HepG2 (cell line): ENCODE measurements around the gene OGFR. TPM values are rescaled to one million over a fixed set of nuclear protein-coding genes. Genes with fewer than 3 reads are reported as not detected.

Experiments
- ATAD3A ChIP-seq: sonication (generic); formaldehyde crosslinking; IDR thresholded peaks from 2 replicates; pipeline ENCODE4 v1.4.0; 2020; ENCODE audit warnings: missing genetic modification reagents
- BRCA1 ChIP-seq: sonication (generic); formaldehyde crosslinking; IDR thresholded peaks from 2 replicates; pipeline ENCODE4 v1.4.0; 2020; ENCODE audit warnings: missing genetic modification reagents
- CREB3 ChIP-seq: sonication (generic); formaldehyde crosslinking; IDR thresholded peaks from 2 replicates; pipeline ENCODE4 v1.5.0; 2020; ENCODE audit warnings: missing genetic modification reagents
- GABPA ChIP-seq, 2 experiments: IDR thresholded peaks; 2 replicates each; pipeline ENCODE4 v1.6.1; 2011 to 2016; ENCODE audit warnings: low read depth in 2 of 2, low read length in 1 of 2, missing biosample characterization in 1 of 2, missing genetic modification characterization in 1 of 2
- GATAD2A ChIP-seq: IDR thresholded peaks from 2 replicates; pipeline ENCODE4 v1.6.1; 2016
- IRX3 ChIP-seq: sonication (generic); formaldehyde crosslinking; IDR thresholded peaks from 2 replicates; pipeline ENCODE4 v1.8.1; 2023; ENCODE audit warnings: mild to moderate bottlenecking, low read depth, missing genetic modification reagents, borderline replicate concordance
- KAT2B ChIP-seq: fragments of 150-350 bp; IDR thresholded peaks from 2 replicates; pipeline ENCODE4 v1.6.1; 2014; ENCODE audit warnings: low read depth, low read length, borderline replicate concordance
- LBX2 ChIP-seq: sonication (generic); formaldehyde crosslinking; IDR thresholded peaks from 2 replicates; pipeline ENCODE4 v1.5.0; 2020; ENCODE audit warnings: missing genetic modification reagents, mild to moderate bottlenecking, borderline replicate concordance
- MATR3 ChIP-seq: sonication (generic); formaldehyde crosslinking; IDR thresholded peaks from 2 replicates; pipeline ENCODE4 v1.4.0; 2020; ENCODE audit warnings: missing genetic modification reagents
- NFRKB ChIP-seq: fragments of 450-650 bp; IDR thresholded peaks from 2 replicates; pipeline ENCODE4 v1.6.1; 2017
- NFYC ChIP-seq: IDR thresholded peaks from 2 replicates; pipeline ENCODE4 v1.6.1; 2016; ENCODE audit warnings: missing genetic modification reagents, missing compliant biosample characterization
- SP140L ChIP-seq: sonication (generic); formaldehyde crosslinking; IDR thresholded peaks from 2 replicates; pipeline ENCODE4 v1.4.0; 2020; ENCODE audit warnings: missing genetic modification reagents, borderline replicate concordance
- SRSF9 ChIP-seq: fragments of 200-400 bp; formaldehyde crosslinking; IDR thresholded peaks from 2 replicates; pipeline ENCODE4 v1.6.1; 2018; ENCODE audit warnings: borderline replicate concordance, mild to moderate bottlenecking, low read depth, low read length; ENCODE audit not compliant: insufficient read depth, poor library complexity, severe bottlenecking
- TBL1XR1 ChIP-seq: fragments of 150-350 bp; IDR thresholded peaks from 2 replicates; pipeline ENCODE4 v1.6.1; 2014; ENCODE audit warnings: borderline replicate concordance, low read length; ENCODE audit not compliant: partially characterized antibody
- ZBTB38 ChIP-seq: sonication (generic); formaldehyde crosslinking; IDR thresholded peaks from 2 replicates; pipeline ENCODE4 v1.5.1; 2020; ENCODE audit warnings: mild to moderate bottlenecking, missing genetic modification reagents
- ZNF124 ChIP-seq: sonication (generic); formaldehyde crosslinking; IDR thresholded peaks from 2 replicates; pipeline ENCODE4 v1.4.0; 2020; ENCODE audit warnings: missing genetic modification reagents
- ZNF414 ChIP-seq: sonication (generic); formaldehyde crosslinking; IDR thresholded peaks from 2 replicates; pipeline ENCODE4 v1.5.0; 2020; ENCODE audit warnings: missing genetic modification reagents
- ZNF451 ChIP-seq: sonication (generic); formaldehyde crosslinking; IDR thresholded peaks from 2 replicates; pipeline ENCODE4 v1.5.0; 2020; ENCODE audit warnings: mild to moderate bottlenecking, missing genetic modification reagents
- ZNF512B ChIP-seq: sonication (generic); formaldehyde crosslinking; IDR thresholded peaks from 2 replicates; pipeline ENCODE4 v1.5.1; 2020; ENCODE audit warnings: missing genetic modification reagents, mild to moderate bottlenecking, borderline replicate concordance
- ZNF543 ChIP-seq: sonication (generic); formaldehyde crosslinking; IDR thresholded peaks from 2 replicates; pipeline ENCODE4 v1.4.0; 2020; ENCODE audit warnings: mild to moderate bottlenecking, missing genetic modification reagents
- ZNF556 ChIP-seq: sonication (generic); formaldehyde crosslinking; IDR thresholded peaks from 2 replicates; pipeline ENCODE4 v1.4.0; 2020; ENCODE audit warnings: mild to moderate bottlenecking, missing genetic modification reagents, borderline replicate concordance
- ZNF792 ChIP-seq: IDR thresholded peaks from 2 replicates; pipeline ENCODE4 v1.6.1; 2016
- ZSCAN29 ChIP-seq: sonication (generic); formaldehyde crosslinking; conservative IDR thresholded peaks from 2 replicates; pipeline ENCODE4 v1.4.0; 2020; ENCODE audit warnings: mild to moderate bottlenecking, missing genetic modification reagents
- polyA plus RNA-seq, 8 experiments: library from polyadenylated mRNA; depleted of rRNA in 3 of 8; stranded (reverse) in 7 of 8; unstranded in 1 of 8; fragments of >200 nt; fragmentation: Illumina TruSeq in 4 of 8; extraction: Trizol in 4 of 8; gene quantifications; 2 replicates each; pipeline versions ENCODE4 v1.2.1 to v1.2.3, GENCODE V29; 2011 to 2016; ENCODE audit warnings: low read depth in 4 of 8, missing spikeins in 1 of 8, mixed read lengths in 1 of 8; ENCODE audit not compliant: insufficient read depth in 1 of 8
- total RNA-seq, 5 experiments: library from RNA; depleted of rRNA; stranded (reverse); fragments of >200 nt; fragmentation: Illumina TruSeq; extraction: Trizol; gene quantifications; 2 replicates each; pipeline ENCODE4 v1.2.3, GENCODE V29; 2016; ENCODE audit warnings: low read depth in 1 of 5

The OGFR gene
- total and polyA plus RNA-seq, 2 of the 13 experiments (the other 11 are each of a cell fraction or from before 2014, with no cell fraction given) = 47.7 to 81.8 TPM

- TF ChIP-seq ZNF512B (CRISPR knock-in tag) = no peak
- TF ChIP-seq GATAD2A (CRISPR knock-in tag) = peak; percentile 95
- TF ChIP-seq ZNF556 = peak; percentile 73; the same call in 1 of the 2 replicates
- TF ChIP-seq KAT2B = no peak
- TF ChIP-seq ZNF124 (CRISPR knock-in tag) = peak; percentile 89; the same call in 1 of the 2 replicates
- TF ChIP-seq TBL1XR1 = no peak
- no peak for TF ChIP-seq MATR3 (CRISPR knock-in tag)
- 0 out of 2 replicates have a peak, but pooled peaks have one; percentile 51 for TF ChIP-seq ZNF451 (CRISPR knock-in tag)
- no peak for TF ChIP-seq NFRKB
- TF ChIP-seq SRSF9 = no peak
- no peak for TF ChIP-seq IRX3 (CRISPR knock-in tag)
- TF ChIP-seq ATAD3A (CRISPR knock-in tag) = no peak
- TF ChIP-seq BRCA1 = peak; percentile 94
- TF ChIP-seq LBX2 (CRISPR knock-in tag) = peak; percentile 76; the same call in 1 of the 2 replicates
- TF ChIP-seq NFYC = 0 out of 2 replicates have a peak, but pooled peaks have one; percentile 9
- TF ChIP-seq ZNF543 (CRISPR knock-in tag) = peak; percentile 49; the same call in 1 of the 2 replicates
- peak; percentile 94 for TF ChIP-seq ZBTB38 (CRISPR knock-in tag)
- peak; percentile 77; the same call in 1 of the 2 replicates for TF ChIP-seq CREB3 (CRISPR knock-in tag)
- no peak for TF ChIP-seq ZNF792 (CRISPR knock-in tag)
- no peak for TF ChIP-seq GABPA (IDR thresholded peaks at IDR 0.05; ENCODE audit: low read depth, low read length)
- TF ChIP-seq GABPA (CRISPR knock-in tag; IDR thresholded peaks at IDR 0.05; ENCODE audit: low read depth) = peak; percentile 75
- peak; percentile 90 for TF ChIP-seq ZNF414 (CRISPR knock-in tag)
- TF ChIP-seq SP140L (CRISPR knock-in tag) = no peak
- peak; percentile 92 for TF ChIP-seq ZSCAN29
Measured at GRCh38 chr20:62805711-62806382, 1.2 kb downstream of the OGFR start (continued).
